NCI-H1105 treated with DMSO at 0.1 percent for 48 hours (cell line): ENCODE measurements around the gene ZMYND10.

Source experiments
- DNase-seq: peaks from one replicate; lab custom pipeline; 2025; lab: John Stamatoyannopoulos, UW

Gene ZMYND10

DNA sequence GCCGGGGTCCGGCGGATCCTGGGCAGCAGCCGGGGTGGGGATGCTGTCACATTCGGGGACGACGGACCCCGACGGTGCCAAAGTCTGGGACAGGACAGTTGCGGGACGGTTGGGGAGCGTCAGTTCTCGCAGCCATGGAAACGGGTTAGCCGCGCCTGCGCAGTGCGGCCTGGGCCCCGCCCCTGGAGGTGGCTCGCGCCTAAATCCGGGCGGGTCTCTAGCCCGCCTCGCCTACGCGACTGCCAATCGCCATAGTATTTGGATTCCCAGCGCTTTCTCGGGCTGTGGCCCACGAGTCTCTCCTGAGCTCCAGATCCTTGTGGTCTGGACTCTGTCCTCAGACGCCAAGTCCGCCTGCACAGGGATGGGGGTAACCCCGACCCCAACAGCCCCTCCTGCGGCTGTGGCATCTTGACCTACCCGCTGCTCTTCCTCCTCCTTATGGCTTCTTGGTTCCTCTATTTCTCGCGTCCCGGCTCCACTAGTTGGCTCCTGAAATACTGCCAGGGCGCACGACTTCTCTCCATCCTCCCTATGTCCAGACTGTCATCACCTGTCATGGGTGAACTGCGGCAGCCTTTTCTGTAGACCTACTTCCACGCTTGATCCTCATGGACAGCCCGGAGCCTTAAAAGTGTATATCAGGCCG lies at the start of gene ZMYND10:
Gene ZMYND10 (minus strand): TSS at position 147 of the 649 bp plus-strand sequence. CDS start 153 bp downstream, outside the sequence.
- peak; percentile 55 for DNase-seq

DNA sequence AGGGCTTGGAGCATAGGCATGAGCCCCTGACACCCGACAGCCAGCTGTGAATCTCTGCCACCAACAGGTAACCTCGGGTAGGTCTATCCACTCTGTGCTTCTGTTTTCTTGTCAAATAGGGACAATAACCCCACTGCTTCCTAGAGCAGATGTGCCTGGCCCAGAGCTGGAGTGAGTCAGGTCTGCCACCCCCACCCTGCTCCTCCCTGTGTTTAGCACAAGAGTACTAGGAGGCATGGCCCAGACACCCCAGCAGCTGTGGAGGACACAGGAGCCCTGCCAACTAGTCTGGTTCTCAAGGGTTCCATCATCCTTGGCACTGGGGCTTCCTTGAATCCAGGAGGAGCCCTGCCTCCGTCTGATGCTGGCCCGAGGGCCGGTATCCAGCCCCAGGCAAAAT lies 47.5 kb upstream of the ZMYND10 start:
- no peak for DNase-seq

DNA sequence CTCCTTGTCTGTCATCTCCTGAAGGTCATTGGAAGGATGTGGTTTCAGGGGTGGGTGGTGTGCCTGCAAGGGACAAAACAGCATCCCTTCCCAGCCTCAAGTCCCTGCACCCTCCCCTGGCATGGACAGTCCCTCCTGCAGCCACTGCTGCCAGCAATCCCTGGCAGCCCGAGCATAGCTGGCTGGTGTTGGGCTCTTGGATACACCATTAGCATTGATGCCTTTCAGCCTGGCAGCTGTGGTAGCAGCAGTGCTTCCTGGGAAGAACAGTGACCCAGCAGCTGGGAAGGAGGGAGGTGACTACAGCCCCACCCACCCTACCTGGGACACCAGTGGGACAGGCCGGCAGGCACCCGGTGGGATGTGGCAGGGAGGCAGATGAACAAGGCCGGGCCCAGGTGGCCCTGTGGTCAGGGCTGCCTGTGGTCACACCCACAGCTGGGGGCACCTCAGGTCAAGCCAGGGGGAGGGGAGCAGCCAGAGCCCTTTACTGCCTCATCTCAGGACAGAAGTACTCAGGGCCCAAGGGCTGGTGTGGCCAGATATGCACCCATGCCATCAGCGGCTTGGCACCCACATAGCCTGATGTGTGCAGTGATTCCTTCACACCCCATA lies 46.7 kb upstream of the ZMYND10 start:
- DNase-seq, result no peak

DNA sequence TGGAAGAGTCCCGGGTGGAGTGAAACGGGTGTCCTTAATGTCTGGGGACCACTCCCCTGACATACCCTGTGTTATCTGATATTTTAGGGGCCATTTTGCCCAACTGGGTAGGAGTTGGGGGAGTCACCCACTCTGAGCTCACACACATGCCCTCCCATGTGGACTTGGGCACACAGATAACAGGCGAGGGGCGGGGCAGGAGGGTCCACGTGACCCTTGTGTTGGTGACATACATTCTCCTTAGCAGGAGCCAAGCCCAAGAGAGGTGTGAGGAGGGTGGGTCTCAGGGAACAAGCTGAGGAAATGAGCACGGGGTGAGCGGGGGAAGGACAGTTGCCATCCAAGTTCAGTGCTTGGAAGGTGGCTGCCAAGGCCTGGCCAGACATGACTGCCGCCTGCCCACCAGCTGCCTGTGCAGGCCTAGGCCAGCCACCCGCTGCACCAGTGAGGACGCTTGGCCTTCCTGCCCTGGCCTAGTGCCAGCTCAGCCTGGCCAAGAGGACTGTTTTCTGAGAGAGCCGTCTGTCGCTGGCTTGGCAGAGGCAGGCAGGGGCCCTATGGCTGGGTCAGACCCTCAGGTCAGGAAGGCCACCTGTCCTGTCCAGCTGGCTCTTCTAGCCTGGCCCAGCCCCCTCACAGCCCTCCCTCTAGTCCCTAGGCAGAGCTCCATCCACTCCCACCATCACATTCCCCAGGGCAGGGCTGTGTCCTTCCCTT lies 45.1 kb upstream of the ZMYND10 start:
- peak; percentile 77 for DNase-seq

DNA sequence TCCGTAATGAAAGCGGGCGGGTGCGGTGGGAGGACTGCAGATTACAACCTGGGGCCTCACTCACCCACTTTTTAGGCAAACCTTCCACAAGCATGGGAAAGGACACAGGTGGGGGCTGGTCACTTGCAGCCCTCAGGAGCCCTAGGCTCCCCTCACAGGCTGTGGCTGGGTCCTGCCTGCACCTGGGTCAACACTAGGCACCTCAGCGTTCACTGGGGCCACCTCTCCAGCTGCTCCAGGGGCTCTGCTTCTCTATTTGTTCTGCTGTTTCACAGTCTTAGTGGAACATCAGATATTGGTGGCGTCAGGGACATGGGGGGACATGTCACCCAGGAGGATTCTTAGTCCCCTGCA lies 43.9 kb upstream of the ZMYND10 start:
- DNase-seq, result no peak

DNA sequence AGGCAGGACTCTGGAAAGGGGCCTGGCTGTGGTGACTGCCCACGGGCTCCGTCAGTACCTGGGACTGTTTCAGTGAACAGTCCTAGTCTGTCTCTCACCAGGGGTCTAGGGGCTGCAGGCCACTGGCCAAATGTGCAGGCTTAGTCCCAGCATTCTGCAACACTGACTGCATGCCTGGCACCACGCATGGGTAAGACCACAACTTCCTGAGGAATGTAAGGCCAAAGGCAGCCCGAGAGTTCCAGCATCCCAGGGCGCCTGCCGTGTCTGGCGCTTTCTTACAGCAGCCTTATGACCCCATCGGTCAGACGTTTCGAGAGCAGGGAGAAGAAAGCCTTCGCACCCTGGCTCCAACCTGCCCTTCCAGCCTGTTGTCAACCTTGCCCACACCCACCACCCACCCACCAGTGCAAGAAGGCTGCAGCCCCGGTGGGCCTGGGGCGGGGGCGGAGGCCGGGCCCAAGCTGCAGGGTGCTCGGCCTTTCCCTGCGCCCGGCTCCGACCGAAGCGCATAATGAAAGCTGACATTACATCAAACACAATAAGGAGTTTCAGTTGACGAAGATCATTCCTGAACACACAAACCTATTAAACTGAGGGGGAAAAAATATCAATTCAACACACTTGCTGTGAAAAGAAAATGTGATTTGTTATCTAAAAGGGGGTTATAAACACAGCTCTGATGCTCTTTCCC lies 43.3 kb upstream of the ZMYND10 start:
- no peak for DNase-seq

DNA sequence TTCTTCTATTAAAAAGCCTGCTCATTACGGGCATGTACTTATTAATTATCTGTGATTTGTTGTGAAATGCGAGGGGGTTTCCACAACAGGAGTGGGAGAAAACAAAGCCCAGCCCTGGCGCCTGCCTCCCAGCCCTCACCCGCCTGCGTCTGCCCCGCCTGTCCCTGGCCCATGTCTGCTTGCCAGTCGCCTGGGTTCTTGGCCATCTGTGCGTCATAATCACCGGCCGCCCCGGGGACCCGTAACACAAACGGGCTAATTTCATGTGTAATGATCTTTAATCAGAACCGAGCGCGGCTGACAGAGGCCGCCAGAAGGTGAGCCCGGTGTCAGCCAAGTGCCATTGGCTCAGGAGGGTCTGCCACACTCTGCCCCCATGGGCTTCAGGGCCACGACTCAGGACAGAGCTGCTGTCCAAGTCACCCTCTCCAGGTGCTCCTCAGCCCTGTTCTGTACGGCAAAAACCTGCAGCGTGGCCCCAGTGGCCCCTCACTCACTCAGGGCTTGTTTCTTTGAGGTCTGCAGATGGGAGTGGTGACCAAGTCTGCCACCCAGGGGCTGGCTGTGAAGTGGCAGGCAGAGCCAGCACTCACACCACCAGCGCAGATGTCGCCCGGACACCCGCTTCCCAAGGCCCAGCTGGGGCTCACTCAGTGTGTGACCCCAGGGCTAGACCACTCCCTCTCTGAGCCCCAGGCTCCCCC lies 42.6 kb upstream of the ZMYND10 start:
- no peak for DNase-seq

DNA sequence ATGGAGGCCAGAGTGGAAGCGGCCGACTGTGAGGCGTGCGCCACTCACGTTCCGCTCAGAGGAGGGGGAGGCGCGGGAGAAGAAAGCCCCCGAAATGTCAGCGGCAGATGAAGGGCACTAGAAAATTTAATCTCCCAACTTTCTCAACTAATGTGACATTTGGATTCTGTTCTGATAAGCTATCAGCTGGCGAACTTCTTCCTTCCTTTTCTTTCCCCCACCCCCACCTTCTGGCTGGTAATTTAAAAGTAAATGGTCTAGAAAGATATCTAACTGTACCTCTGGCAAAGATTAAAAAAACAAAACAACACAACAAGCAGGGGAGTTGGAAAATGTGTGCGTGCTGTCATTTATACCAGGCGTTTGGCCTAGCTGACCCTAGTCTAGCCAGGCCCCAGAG lies 40.2 kb upstream of the ZMYND10 start:
- DNase-seq, result no peak

DNA sequence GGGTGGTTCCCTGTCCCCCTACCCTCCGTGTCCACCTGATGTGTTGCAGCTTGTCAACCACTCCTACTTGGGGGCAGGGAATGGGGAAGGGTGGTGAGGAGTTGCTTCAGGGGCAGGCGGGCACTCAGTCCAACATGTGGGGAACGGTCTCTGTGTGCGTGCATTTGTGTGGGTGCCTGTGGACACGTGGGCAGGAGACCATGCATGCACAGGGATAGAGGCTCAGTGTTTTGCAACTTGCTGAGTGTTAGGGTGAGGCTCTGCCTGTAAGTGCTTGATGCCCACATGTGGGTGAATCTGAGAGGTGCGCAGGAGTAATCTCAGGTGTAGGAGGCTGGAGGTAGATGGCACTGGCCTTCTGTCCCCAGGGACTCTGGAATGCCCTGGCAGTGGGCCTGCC lies 38.2 kb upstream of the ZMYND10 start:
- DNase-seq, result no peak

DNA sequence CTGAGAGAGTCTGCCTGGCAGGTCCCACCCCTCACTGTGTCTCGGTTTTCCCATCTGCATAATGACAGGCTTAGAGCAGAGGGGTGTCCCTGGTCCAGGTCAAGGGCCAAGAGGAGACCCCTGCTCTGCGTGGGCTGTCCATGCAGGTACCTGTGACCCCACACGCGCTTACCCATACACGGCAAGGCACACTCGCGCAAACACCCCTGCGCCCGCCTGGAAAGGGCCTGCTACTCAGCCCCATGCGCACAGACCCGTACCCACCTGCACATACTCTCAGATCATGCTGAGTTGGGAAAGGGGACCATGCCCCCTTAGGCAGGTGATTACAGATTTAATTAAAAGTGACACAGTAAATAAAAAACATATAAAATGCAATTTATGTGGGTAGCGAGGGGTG lies 37.2 kb upstream of the ZMYND10 start:
- no peak for DNase-seq

DNA sequence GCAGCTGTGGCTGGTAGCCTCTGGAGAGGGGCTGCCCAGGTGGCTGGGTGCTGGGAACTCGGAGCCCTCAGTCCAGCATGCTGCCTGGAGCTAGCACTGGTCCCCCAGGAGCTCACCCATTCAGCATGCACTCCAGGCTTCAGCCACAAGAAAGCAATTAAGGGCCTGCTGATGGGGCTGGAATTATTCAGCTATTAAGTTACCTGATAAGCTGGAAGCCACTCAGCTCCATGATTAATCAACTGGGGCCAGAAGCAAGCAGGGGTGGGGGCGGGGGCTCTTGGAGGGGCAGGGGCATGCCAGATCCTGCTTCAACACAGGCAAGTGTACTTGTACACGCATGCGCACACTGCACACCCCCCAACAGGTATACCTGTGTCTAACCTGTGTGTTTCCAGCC lies 35.9 kb upstream of the ZMYND10 start:
- peak; percentile 78 for DNase-seq

DNA sequence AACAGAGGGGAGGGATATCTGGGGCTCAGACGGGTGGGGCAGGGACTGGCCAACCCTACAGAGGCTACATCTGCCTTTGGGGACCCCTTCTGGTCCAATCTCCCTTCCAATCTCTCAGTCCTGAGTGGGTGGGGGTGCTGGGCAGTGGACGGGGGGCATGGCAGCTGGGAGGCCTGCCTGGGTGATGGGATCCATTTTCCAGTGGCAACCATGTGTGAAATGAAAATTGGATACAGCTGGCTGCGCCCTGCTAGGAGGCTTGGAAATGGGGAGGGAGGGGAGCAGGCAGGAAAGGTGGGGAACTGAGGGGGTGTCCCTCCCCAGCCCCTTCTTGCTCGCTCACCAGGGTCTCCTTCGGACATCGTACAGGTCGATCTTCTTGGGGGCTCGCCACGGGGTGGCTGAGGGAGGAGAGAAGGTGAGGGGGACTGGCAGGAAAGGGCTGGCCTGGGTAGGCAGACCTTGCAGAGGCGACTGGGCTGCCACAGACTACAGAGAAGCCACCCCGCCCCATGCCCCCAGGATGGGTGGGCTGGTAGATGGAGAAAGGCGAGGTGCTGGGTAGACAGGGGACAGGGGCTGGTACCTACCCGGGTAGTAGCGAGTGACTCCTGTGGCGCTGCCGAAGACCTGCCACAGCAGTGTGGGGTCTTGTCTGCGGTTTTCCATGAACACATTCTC lies 35.0 kb upstream of the ZMYND10 start:
- DNase-seq, result no peak

DNA sequence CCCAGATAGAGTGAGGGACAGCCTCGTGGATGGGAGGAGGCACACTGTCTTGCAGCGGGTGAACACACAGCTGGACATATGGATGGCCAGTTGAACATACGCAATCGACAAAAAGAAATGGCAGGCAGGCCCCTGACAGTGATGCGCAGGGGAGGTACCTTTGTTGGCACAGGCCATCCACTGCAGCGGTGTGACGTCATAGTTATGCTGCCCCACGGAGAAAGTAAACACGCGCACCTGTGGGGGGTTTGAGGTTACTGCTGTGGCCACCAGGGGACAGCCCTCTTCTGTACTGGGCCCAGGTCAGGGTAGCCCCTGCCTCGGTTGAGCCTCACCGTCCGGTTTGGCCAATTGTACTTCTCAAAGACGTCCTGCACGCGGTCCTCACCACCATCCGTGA lies 33.2 kb upstream of the ZMYND10 start:
- DNase-seq, result no peak

DNA sequence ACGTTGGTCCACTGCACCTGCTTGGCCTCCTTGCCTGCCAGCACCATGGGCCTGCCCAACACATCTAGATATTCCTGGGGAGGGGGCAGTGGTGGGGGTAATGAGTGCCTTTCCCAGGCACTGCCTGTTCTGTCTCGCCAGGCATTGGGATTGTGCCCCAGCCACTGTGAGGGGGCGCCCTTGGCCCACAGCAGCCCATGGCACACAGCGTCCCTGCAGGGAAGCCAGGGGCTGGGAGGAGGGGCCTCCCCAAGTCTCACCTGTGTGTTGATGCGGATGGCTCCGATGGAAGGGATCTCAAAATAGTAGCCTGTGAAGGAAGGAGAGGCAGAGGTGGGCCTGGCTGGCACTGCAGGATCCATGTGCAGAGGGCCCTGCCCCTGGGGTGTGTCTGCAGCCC lies 32.5 kb upstream of the ZMYND10 start:
- DNase-seq, result no peak

DNA sequence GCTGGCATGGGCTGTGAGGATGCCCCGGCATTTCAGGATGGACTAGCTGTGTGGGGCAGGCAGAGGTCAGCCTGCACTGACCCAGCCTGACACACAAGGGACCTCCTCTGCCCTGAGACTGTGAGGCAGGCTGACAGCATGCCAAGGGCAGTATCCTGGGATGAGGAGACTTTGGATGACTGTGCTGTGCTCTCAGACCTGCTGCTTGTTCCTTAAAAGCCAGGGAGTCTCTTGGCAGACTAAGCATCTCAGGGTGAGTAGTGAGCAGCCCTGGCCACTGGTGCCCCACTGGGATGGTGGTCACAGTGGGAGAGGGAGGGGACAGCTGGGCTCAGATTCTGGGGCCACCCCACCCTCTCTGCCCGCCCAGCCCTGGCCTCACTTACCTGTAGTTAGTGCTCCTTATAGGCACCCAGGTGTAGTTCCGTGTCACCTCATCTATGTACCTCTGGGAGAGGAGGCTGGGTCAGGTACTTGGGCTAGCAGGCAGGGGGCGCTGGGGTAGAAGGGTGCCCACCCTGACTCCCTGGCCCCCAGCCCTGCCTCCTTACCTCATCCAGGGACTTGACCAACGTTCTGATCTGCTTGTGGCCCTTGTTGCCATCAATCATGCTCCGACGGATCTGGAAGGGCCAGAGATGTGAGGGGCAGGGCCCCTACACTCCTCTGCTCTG lies 29.9 kb upstream of the ZMYND10 start:
- DNase-seq, result no peak

DNA sequence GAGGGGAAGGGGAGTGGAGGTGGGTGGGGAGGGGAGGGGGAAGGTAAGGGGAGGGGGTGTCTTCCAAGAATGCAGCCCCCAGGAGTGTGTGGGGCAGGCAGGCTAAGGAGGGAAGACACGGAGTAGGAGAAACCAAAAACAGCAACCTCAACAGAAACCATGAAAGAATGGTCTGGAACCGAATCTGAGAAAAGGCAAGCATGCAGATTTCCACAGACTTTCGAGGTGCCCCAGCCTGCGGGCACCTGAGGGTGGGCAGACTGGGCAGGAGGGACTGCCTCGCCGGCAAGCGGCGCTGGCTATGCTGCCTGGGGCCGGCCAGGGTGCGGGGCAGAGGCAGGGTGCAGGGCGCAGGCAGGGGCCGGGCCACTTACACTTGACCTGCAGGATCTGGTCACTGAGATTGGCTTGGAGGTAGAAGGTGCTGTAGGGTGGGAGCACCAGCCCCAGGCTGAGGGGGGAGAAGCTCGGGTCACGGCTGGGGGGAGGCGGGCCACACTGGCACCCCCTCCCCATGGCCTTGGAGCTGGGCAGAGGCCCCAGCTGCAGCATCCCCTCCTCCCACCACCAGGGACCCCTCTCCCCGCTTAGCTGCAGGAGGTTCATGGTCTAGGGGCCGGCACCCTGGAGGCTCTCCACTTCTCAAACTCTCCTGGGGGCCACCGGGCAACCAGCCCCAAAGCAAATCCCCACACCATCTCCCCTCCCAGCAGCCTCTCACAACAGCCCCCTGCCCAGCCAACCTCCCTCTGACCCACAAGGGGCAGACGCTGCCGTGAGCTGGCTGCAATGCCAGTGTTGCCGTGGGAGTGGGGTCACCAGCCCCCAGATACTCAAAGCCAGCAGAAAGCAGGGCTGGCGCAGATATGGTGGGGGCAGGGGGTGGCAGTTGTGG lies 29.1 kb upstream of the ZMYND10 start:
- DNase-seq, result no peak

DNA sequence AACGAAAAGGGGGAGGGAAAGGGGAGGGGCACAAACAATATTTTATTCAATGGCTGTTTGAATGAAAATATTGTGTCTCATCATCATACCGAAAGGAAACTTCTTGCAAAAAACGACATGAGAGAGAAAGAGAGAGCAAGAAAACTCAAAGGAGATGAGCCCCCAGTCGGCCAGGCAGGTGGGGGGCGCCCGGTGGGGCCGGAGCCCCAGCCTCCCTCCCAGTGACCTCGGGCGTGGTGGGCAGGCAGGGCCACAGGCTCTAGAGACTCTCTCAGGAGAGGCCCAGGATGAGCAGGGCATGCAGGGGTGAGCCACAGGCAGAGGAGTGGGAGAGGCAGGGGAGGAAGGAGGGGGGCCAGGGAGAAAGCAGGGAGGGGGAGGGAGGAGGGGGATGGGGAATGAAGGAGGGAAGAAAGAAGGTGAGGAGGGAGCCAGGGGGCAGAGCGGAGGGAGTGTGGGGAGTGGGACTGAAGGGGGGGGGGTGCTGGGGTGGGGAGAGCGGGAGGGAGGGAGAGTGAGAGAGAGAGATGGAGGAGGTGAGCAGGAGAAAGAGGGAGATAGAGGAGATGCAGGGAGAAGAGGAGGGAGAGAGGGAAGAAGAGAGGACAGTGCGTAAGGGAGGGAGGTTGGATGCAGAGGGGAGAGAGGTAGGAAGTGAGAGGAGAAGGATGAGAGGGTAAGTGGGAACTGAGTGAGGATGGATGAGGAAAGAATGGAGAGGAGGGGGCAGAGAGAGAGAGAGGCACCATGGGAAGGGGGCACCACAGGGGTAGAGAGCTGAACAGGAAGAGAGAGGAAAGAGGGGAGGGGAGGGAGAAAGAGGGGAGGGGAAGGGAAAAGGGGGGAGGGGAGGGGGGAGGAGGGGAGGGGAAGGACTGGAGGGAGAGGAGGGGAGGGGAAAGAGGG lies 27.9 kb upstream of the ZMYND10 start:
- DNase-seq, result no peak

DNA sequence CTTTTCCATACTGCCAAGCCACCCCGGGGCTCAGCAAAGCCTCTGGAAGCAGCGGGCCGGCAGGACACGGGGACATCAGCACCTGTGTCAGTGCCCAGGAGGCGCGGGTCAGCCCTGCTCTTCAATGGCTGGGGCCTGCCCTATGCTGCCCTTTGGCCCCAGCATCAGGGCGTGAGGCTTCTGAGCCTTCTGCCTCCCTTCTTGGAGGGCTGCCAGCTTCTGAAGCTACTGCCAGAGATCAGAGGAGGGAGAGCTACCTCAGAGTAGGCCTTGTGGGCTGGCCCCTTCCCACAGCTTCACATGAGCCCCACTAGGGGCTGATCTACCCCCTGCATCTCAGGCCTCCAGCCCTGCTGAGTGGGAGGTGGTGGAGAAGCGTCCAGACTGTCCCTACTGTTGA lies 26.8 kb upstream of the ZMYND10 start:
- DNase-seq, result no peak

DNA sequence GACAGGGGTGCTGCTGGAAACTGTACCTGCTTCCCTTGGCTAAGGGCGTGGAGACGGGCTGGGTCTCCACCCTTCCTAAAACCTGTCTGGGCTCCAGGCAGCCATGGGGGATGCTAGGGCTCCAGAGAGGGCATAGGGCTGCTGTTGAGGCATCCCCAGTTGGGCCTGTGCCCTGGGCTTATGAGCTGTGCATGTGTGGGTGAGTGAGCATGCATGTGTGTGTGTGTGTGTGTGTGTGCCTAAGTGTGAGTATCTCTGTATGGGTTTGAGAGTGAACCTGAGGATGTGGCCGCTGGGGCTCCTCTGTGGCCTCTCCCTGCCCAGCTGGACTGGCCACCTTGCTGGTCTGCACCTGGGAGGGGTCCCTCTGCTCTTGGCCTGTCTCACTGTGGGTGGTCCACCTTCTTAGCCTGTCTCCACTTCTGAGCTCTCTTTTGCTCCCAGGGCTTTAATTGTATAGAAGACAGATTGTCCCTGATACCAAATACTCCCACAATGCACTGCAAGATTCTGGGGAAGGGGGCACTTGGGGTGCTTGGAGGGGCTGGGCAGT lies 25.7 kb upstream of the ZMYND10 start:
- no peak for DNase-seq
